SK-N-SH treated with all-trans-retinoic acid at 6 μM for 48 hours (cell line): ENCODE data around the gene NPAS1.

ENCODE experiments used
- ATAC-seq: fragments of 200-7000 bp; cut with Tn5 transposase; 3 replicates; pipeline ENCODE4 v1.9.1; 2020; ENCODE audit warnings: mild to moderate bottlenecking, moderate library complexity
- BACH2 ChIP-seq: fragments of 250-450 bp; sonication (Bioruptor Pico); IDR thresholded peaks from 2 replicates; pipeline ENCODE4 v1.9.0; 2021; ENCODE audit warnings: mild to moderate bottlenecking, borderline replicate concordance
- CREB5 ChIP-seq: fragments of 250-450 bp; sonication (Bioruptor Pico); IDR thresholded peaks from 2 replicates; pipeline ENCODE4 v1.5.1; 2020; ENCODE audit warnings: low read depth, mild to moderate bottlenecking, moderate library complexity
- CSRNP3 ChIP-seq: fragments of 250-450 bp; sonication (Bioruptor Pico); IDR thresholded peaks from 2 replicates; pipeline ENCODE4 v1.5.1; 2021; ENCODE audit warnings: mild to moderate bottlenecking, moderate library complexity
- ESRRG ChIP-seq: fragments of 250-450 bp; sonication (Bioruptor Pico); IDR thresholded peaks from 2 replicates; pipeline ENCODE4 v1.6.1; 2021; ENCODE audit warnings: mild to moderate bottlenecking
- GLIS3 ChIP-seq: fragments of 250-450 bp; sonication (Bioruptor Pico); IDR thresholded peaks from 2 replicates; pipeline ENCODE4 v1.5.0; 2020; ENCODE audit warnings: mild to moderate bottlenecking, moderate library complexity
- ISL1 ChIP-seq: fragments of 250-450 bp; sonication (Bioruptor Pico); IDR thresholded peaks from 2 replicates; pipeline ENCODE4 v2.1.2; 2022; ENCODE audit warnings: mild to moderate bottlenecking, moderate library complexity
- OSR1 ChIP-seq: fragments of 250-450 bp; sonication (Bioruptor Pico); IDR thresholded peaks from 2 replicates; pipeline ENCODE4 v1.8.0; 2022; ENCODE audit warnings: moderate library complexity, mild to moderate bottlenecking, inconsistent platforms
- PATZ1 ChIP-seq: fragments of 250-450 bp; sonication (Bioruptor Pico); IDR thresholded peaks from 2 replicates; pipeline ENCODE4 v1.8.0; 2020; ENCODE audit warnings: mild to moderate bottlenecking, moderate library complexity, borderline replicate concordance
- POU6F1 ChIP-seq: fragments of 250-450 bp; sonication (Bioruptor Pico); IDR thresholded peaks from 2 replicates; pipeline ENCODE4 v1.8.0; 2021; ENCODE audit warnings: low read depth, mild to moderate bottlenecking, moderate library complexity, borderline replicate concordance
- PPARA ChIP-seq: fragments of 250-450 bp; sonication (Bioruptor Pico); IDR thresholded peaks from 2 replicates; pipeline ENCODE4 v1.5.0; 2020; ENCODE audit warnings: mild to moderate bottlenecking, borderline replicate concordance
- RARB ChIP-seq: fragments of 250-450 bp; sonication (Bioruptor Pico); IDR thresholded peaks from 2 replicates; pipeline ENCODE4 v1.8.0; 2021; ENCODE audit warnings: mild to moderate bottlenecking, moderate library complexity
- SNAI2 ChIP-seq: fragments of 250-450 bp; sonication (Bioruptor Pico); IDR thresholded peaks from 2 replicates; pipeline ENCODE4 v1.5.0; 2020; ENCODE audit warnings: mild to moderate bottlenecking, moderate library complexity
- TCF4 ChIP-seq: fragments of 250-450 bp; sonication (Bioruptor Pico); IDR thresholded peaks from 2 replicates; pipeline ENCODE4 v1.8.0; 2021; ENCODE audit warnings: mild to moderate bottlenecking, moderate library complexity, borderline replicate concordance
- TOX ChIP-seq: fragments of 250-450 bp; sonication (Bioruptor Pico); IDR thresholded peaks from 2 replicates; pipeline ENCODE4 v1.8.0; 2021; ENCODE audit warnings: mild to moderate bottlenecking, moderate library complexity, borderline replicate concordance
- TSHZ2 ChIP-seq: fragments of 250-450 bp; sonication (Bioruptor Pico); IDR thresholded peaks from 2 replicates; pipeline ENCODE4 v1.5.0; 2020; ENCODE audit warnings: mild to moderate bottlenecking, moderate library complexity
- ZC3H10 ChIP-seq: fragments of 250-450 bp; sonication (Bioruptor Pico); IDR thresholded peaks from 2 replicates; pipeline ENCODE4 v1.5.1; 2021; ENCODE audit warnings: mild to moderate bottlenecking, moderate library complexity
- ZFP3 ChIP-seq: fragments of 250-450 bp; sonication (Bioruptor Pico); IDR thresholded peaks from 2 replicates; pipeline ENCODE4 v1.5.0; 2020; ENCODE audit warnings: mild to moderate bottlenecking, moderate library complexity
- ZFP30 ChIP-seq: fragments of 450-650 bp; formaldehyde crosslinking; IDR thresholded peaks from 2 replicates; pipeline ENCODE4 v1.5.0; 2022; ENCODE audit warnings: mild to moderate bottlenecking, moderate library complexity
- ZNF565 ChIP-seq: fragments of 450-650 bp; formaldehyde crosslinking; conservative IDR thresholded peaks from 2 replicates; pipeline ENCODE4 v1.5.0; 2020; ENCODE audit warnings: low read depth, mild to moderate bottlenecking, moderate library complexity
- ZNF70 ChIP-seq: fragments of 450-650 bp; formaldehyde crosslinking; IDR thresholded peaks from 2 replicates; pipeline ENCODE4 v1.5.0; 2020; ENCODE audit warnings: mild to moderate bottlenecking, moderate library complexity
- ZNF8 ChIP-seq: fragments of 450-650 bp; formaldehyde crosslinking; IDR thresholded peaks from 2 replicates; pipeline ENCODE4 v1.5.0; 2020; ENCODE audit warnings: mild to moderate bottlenecking, moderate library complexity

Gene NPAS1

GRCh38 chr19:47019431-47020041, at the start of gene NPAS1:
Gene NPAS1 (plus strand): TSS chr19:47019837. CDS start chr19:47021048, 1,211 bp downstream.
- TF ChIP-seq ESRRG (CRISPR knock-in tag) (no peak), TCF4 (CRISPR knock-in tag) (no peak), GLIS3 (CRISPR knock-in tag) (no peak), ZC3H10 (no peak)

GRCh38 chr19:46970815-46971214, 48.8 kb upstream of the NPAS1 start:
- peak; percentile 42 for ATAC-seq
- TF ChIP-seq POU6F1 (no peak), SNAI2 (CRISPR knock-in tag) (no peak), BACH2 (no peak)
- TF ChIP-seq, all 23 proteins: peak for 0

More at GRCh38 chr19:47019431-47020041, at the start of gene NPAS1:
- peak; percentile 11; the same call in 1 of the 3 replicates for ATAC-seq

GRCh38 chr19:46972311-46972710, 47.3 kb upstream of the NPAS1 start:
- TF ChIP-seq TCF4 (CRISPR knock-in tag) = no peak
- TF ChIP-seq ISL1 = no peak
- no peak for TF ChIP-seq RARB (CRISPR knock-in tag)
- no peak for TF ChIP-seq TOX (CRISPR knock-in tag)
- no peak for TF ChIP-seq GLIS3 (CRISPR knock-in tag)
- no peak for TF ChIP-seq CREB5
- no peak for TF ChIP-seq ESRRG (CRISPR knock-in tag)
- no peak for TF ChIP-seq ZFP3 (CRISPR knock-in tag)
- no peak for TF ChIP-seq PATZ1 (CRISPR knock-in tag)
- no peak for TF ChIP-seq ZNF70 (CRISPR knock-in tag)
- TF ChIP-seq BACH2 = no peak
- TF ChIP-seq PPARA (CRISPR knock-in tag) = no peak
- no peak for TF ChIP-seq ZNF8 (CRISPR knock-in tag)
- no peak for TF ChIP-seq POU6F1
- no peak for TF ChIP-seq OSR1 (CRISPR knock-in tag)
- no peak for TF ChIP-seq CSRNP3
- TF ChIP-seq ZFP30 = no peak
- TF ChIP-seq TSHZ2 (CRISPR knock-in tag) = no peak
- no peak for TF ChIP-seq ZNF565
- no peak for ATAC-seq
